Left cardiac atrium (tissue), 4 donors: ENCODE results near the gene FCAMR. TPM values are rescaled to one million over a fixed set of nuclear protein-coding genes. Genes with fewer than 3 reads are reported as not detected.

Source experiments
- ATAC-seq, 2 donors: fragments of 200-7000 bp; cut with Tn5 transposase; one replicate each; pipeline ENCODE4 v1.9.1; 2020; ENCODE audit warnings: mild to moderate bottlenecking in 2 of 2, moderate library complexity in 2 of 2
- DNase-seq: peaks from one replicate; pipeline ENCODE4 v3.0.0-alpha.2; 2020
- intact Hi-C, 2 donors: fragments of 100-400 bp; cut with DNase I; formaldehyde crosslinking; loops; one replicate each; pipeline versions ENCODE4 v1.14.1 to v1.15.1; 2022 to 2023
- long read RNA-seq: library from polyadenylated mRNA; unstranded; transcript quantifications from one replicate; pipeline ENCODE4 v2.0.0, GENCODE V29; 2021
- total RNA-seq, 2 donors: library from RNA; stranded (reverse); fragmentation: NEBNext Ultra II Directional; extraction: Animal tissue kit (Norgen Biotek cat#: 25700); gene quantifications; one replicate each; pipeline ENCODE4 v1.2.1, GENCODE V29; 2021
- donor health status: DM: no; HTN: yes; CAD: no.
- donor health status: DM: no; HTN: yes; CAD: no; lungs with severe emphysema.
- donor health status: DM: yes; HTN: yes; CAD: no.
- donor health status: Dilated cardiomyopathy.

Gene FCAMR, protein sequence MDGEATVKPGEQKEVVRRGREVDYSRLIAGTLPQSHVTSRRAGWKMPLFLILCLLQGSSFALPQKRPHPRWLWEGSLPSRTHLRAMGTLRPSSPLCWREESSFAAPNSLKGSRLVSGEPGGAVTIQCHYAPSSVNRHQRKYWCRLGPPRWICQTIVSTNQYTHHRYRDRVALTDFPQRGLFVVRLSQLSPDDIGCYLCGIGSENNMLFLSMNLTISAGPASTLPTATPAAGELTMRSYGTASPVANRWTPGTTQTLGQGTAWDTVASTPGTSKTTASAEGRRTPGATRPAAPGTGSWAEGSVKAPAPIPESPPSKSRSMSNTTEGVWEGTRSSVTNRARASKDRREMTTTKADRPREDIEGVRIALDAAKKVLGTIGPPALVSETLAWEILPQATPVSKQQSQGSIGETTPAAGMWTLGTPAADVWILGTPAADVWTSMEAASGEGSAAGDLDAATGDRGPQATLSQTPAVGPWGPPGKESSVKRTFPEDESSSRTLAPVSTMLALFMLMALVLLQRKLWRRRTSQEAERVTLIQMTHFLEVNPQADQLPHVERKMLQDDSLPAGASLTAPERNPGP
- total RNA-seq = not detected
- long read RNA-seq = 0 reads

GRCh38 chr1:206970446-206970845, at the start of gene FCAMR:
Gene FCAMR (minus strand): TSS chr1:206970460. CDS start chr1:206970125, 335 bp downstream.
- intact Hi-C loops = no loop called here
- DNase-seq (no peak), ATAC-seq (no peak)

GRCh38 chr1:207019661-207020060, 49.4 kb upstream of the FCAMR start:
- no peak for ATAC-seq
- intact Hi-C loops = no loop called here
- DNase-seq = no peak

GRCh38 chr1:207019161-207019560, 48.9 kb upstream of the FCAMR start:
- DNase-seq = no peak
- intact Hi-C loops = no loop called here
- no peak for ATAC-seq

GRCh38 chr1:207018707-207019106, 48.4 kb upstream of the FCAMR start:
- no peak for ATAC-seq

GRCh38 chr1:207017615-207018559, 47.6 kb upstream of the FCAMR start:
- peak; percentile 42 to 62 for ATAC-seq
- no peak for DNase-seq
- intact Hi-C loops = no loop called here

More at GRCh38 chr1:207018707-207019106, 48.4 kb upstream of the FCAMR start:
- intact Hi-C loops = no loop called here
- no peak for DNase-seq

DNA sequence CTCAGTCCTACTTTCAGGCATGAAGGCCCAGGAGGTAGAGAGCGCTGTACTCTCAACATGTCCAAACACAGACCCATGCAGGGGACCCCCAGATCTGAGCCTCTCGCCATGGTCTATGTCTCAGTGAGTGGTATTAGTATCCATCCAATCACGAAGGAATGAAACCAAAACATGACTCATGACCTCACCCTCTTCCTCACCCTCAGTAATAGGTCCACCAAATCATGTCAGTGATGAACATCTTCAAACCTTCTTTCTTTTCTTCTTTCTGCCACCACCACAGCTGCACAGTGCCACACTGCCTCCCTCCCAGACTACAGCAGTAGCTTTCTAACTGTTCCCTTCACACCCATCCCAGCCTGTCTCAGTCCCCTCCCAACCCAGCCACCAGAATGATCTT, 45.5 kb upstream of the FCAMR start:
- intact Hi-C loops = no loop called here

DNA sequence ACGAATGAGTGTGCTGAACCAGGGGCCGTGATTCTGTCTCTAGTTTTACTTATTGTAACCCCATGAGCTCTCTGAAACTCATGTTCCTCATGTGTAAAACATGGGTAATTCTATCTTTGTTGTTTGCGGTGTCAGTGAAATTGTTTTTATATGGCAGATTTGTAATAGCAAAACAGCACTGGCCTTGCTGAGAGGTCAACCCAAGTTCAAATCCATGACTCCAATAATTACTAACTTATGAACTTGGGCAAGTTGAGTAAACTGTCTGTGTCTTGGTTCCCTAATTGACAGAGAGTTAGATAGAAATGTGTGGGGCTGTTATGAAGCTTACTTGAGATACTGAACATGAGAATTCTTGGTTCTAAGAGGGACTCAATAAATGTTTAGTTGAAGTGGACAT, 44.5 kb upstream of the FCAMR start:
- DNase-seq = no peak
- ATAC-seq = no peak
- intact Hi-C loops = no loop called here

More for the DNA sequence above, 45.5 kb upstream of the FCAMR start:
- DNase-seq (no peak), ATAC-seq (no peak)

GRCh38 chr1:207013321-207014085, 43.2 kb upstream of the FCAMR start:
- DNase-seq (no peak), ATAC-seq (no peak)
- intact Hi-C loops = no loop called here

DNA sequence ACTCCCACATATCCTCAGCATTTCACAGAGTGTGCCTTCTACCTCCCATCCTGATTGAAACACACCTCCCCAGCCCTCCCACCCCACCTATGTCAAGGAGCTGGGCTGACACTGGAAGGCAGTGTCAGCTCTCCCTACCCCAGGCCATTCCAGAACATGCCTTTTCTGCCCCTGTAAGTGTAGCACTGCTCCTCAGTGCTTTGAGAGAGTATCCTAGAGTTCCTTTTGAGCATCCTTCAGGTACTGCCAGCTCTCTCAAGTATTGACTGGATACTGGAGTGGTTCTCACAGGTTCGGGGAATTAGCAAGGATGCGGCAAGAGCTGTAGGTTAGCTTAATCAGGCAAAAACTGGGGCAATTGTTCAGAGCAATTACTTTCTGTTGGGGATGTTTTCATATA, 40.5 kb upstream of the FCAMR start:
- intact Hi-C loops = no loop called here

GRCh38 chr1:207009945-207010344, 39.7 kb upstream of the FCAMR start:
- intact Hi-C loops = no loop called here
- ATAC-seq = no peak
- DNase-seq = no peak

More for the DNA sequence above, 40.5 kb upstream of the FCAMR start:
- no peak for DNase-seq
- no peak for ATAC-seq

DNA sequence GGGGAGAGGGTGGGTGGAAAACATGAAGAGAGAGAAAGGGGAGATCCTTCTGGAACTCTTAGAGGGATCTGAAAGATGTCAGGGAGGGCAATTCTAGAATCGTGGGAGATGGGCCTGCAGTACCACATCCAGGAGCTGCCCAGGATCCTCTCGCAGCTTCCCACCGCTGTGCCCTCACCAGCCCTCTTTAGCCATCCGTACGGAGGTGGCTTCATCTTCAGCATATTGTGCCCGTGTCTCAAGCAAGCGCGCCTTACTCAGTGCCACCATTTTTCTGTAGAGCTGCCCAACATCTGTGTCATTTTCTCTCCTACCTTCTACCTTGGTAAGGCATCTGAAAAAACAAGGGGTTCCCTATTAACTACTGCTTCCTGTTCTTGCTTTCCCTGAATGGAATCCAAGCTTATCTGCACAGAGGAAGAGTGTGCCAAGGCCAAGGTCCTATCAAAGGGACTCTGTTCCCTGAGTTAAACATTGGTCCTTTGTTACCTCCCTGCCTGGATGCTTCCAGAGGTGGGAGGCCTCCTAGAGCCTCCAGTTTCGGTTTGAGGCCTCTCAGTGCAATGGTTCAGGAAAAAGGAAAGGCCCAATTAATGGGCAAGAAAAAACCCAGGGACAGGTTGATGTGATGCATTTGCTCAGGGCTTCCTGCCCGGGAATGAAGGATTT, 39.1 kb upstream of the FCAMR start:
- DNase-seq (no peak), ATAC-seq (no peak)
- intact Hi-C loops = no loop called here

- peak in 1 of 2 donors; percentile 26 for ATAC-seq
- intact Hi-C loops = no loop called here
- DNase-seq = no peak
Observed at GRCh38 chr1:207007352-207008033, 37.2 kb upstream of the FCAMR start.

- intact Hi-C loops = no loop called here
- ATAC-seq = no peak
- DNase-seq = no peak
Observed at GRCh38 chr1:207006914-207007313, 36.7 kb upstream of the FCAMR start.

DNA sequence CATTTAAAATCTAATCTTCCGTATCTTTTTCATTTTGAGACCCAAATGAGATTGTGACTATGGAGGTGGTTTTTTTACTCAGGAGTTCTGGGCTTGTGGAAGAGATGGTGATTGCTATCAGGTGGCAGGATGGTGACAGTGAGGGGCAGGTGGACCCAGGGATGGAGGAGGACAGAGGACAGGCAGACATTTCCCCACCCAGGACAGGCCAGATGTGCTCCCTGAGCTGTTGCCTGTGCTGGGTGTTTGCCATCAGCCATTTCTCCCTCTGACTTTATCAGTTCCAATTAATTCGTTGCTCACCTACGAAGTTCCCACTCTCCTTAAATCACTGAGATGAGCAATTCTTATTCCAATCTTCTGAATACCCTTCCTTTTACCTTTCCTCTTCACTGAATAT, 35.8 kb upstream of the FCAMR start:
- intact Hi-C loops = no loop called here
- no peak for DNase-seq
- no peak for ATAC-seq

GRCh38 chr1:207004931-207005830, 34.9 kb upstream of the FCAMR start:
- intact Hi-C loops = no loop called here
- ATAC-seq (peak; percentile 74 to 79), DNase-seq (peak; percentile 47)

GRCh38 chr1:207003210-207003609, 33.0 kb upstream of the FCAMR start:
- intact Hi-C loops = no loop called here
- no peak for DNase-seq

GRCh38 chr1:207002724-207003146, 32.5 kb upstream of the FCAMR start:
- intact Hi-C loops = no loop called here
- ATAC-seq (no peak), DNase-seq (no peak)

More at GRCh38 chr1:207003210-207003609, 33.0 kb upstream of the FCAMR start:
- ATAC-seq = no peak
